B cell (primary cell): ENCODE results near the gene DNAJC15.

ENCODE experiments used
- EZH2 ChIP-seq: IDR thresholded peaks from 2 replicates; pipeline ENCODE4 v1.6.1; 2012; ENCODE audit warnings: borderline replicate concordance, low read depth, mild to moderate bottlenecking, moderate library complexity, low read length; ENCODE audit not compliant: insufficient read depth, poor library complexity, severe bottlenecking
- TF ChIP-seq, protein P1 (sequence below): fragments of 200-600 bp; IDR thresholded peaks from one replicate; pipeline ENCODE4 v1.8.0; 2022; ENCODE audit warnings: antibody characterized with exemption, mild to moderate bottlenecking

DNA sequence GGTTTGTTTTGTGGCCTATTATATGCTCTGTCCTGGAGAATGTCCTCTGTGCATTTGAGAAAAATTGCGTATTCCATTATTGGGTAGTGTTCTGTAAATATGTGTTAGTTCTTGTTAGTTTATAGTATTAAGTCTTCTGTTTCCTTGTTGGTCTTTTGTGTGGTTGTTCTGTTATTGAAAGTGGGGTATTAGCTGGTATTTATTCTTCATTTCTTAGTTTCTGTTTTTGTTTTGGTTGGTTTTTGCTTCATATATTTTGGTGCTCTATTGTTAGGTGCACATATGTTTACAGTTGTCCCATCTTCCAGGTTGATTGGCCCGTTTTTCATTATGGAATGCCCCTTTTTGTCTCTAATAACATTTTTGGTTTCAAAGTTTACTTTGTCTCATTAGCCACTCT lies 77.3 kb downstream of the DNAJC15 start:
- TF ChIP-seq, protein P1, sequence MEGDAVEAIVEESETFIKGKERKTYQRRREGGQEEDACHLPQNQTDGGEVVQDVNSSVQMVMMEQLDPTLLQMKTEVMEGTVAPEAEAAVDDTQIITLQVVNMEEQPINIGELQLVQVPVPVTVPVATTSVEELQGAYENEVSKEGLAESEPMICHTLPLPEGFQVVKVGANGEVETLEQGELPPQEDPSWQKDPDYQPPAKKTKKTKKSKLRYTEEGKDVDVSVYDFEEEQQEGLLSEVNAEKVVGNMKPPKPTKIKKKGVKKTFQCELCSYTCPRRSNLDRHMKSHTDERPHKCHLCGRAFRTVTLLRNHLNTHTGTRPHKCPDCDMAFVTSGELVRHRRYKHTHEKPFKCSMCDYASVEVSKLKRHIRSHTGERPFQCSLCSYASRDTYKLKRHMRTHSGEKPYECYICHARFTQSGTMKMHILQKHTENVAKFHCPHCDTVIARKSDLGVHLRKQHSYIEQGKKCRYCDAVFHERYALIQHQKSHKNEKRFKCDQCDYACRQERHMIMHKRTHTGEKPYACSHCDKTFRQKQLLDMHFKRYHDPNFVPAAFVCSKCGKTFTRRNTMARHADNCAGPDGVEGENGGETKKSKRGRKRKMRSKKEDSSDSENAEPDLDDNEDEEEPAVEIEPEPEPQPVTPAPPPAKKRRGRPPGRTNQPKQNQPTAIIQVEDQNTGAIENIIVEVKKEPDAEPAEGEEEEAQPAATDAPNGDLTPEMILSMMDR = no peak
- no peak for TF ChIP-seq EZH2
